Activated CD4-positive, alpha-beta T cell treated with anti-CD3 and anti-CD28 coated beads, Interleukin-2, amount 50 U/mL, for 48 hours (primary cell): ENCODE data around the gene HNRNPDL.

Experiments
- DNase-seq, 2 experiments: peaks; one replicate each; pipeline ENCODE4 v3.0.0-alpha.2; 2020

Gene HNRNPDL

DNA sequence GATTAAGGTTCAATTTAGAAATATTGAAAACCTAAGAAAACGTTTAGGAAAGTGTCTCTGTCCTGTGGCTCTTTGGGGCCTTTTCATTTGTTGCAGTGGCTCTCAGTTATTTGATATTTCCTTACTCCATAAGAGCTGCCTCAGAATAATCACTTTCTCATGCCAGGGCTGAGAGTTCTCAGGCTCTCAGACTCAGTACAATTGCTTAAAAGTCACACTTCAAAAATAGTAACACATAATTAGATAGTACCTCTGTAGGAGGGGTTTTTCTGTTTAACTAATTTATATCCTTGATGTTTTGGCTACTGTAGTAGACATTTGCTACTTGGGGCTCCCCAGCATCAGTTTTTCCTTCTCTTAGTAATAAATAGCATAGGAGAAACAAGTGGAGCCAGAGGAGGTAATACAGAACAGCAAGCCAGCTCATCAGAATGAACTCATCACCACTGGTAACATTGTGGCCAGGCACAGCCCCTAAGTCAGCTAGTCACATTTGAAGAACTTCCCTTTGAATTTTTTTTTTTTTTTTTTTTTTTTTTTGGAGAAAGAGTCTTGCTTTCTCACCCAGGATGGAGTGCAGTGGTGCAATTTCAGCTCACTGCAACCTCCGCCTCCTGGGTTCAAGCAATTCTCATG is 48.5 kb downstream of the HNRNPDL start:
- DNase-seq = no peak

DNA sequence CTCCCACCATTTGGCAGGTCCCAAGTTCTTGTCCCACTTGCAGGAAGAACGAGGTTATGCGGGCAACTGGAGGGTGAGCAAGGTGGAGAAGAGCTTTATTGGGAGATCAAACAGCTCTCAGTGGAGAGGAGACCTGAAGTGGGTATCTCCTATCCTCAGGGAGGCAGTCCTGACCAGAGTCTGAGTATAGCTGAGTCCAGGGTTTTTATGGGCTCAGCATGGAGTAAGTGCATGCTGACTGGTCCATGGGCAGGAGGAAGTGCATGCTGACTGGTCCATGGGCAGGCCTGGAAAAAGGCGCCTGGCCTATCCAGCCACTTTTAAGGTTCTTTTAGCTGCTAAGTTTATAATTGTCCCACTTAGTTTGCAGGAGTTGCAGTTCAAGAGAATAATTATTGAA is 49.0 kb downstream of the HNRNPDL start:
- DNase-seq = no peak

DNA sequence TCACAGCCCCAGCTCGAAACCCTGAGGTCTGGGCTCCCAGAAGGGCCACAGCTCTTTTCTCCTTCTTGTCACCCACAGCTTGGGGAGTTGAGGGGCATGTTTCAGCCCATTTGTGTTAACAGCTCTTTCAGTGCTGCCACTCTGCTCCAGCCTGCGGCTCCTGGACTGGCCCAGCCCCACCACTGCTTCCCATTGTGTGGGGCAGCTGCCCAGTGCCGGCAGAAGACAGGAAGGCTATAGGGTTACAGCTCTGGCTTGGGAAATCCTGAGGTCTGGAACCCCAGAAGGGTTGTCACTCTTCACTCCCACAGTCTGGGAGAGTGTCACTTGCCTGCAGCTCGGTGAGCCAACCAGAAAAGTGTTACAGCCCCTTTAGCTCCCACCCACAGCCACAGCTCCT is 49.4 kb downstream of the HNRNPDL start:
- no peak for DNase-seq

DNA sequence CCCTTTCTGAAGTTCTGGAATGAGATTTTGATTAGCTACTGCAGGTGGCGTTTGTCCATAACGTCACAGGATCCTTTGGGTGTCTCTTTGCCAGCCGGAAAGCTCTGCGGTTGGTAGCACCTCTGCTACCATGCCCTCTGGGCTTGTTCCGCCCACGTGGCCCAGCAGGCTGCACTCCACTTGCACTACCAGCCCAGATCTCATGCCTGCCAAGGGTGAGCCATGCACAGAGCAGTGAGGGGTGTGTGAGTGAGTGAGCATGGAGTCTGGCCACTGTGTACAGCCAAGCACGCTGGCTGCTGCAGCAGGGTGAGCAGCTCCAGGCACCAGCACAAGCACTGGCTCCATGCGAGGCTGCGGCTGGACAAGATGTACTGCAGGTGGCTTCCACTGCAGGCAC is 49.9 kb downstream of the HNRNPDL start:
- no peak for DNase-seq

DNA sequence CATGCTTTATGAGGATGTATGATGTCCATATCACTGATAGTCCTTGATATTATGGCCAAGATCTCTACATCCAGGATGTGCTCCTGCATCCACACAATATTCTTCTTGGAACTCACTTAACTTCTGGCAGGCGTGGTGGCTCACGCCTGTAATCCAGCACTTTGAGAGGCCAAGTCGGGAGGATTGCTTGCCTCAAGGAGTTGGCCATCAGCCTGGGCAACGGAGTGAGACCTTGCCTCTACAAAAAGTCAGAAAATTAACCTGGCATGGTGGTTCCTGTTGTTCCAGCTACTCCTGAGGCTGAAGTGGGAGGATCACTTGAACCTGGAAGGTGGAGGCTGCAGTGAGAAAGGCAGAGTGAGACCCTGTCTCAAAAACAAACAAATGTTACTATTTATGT is 54.2 kb downstream of the HNRNPDL start:
- no peak for DNase-seq

DNA sequence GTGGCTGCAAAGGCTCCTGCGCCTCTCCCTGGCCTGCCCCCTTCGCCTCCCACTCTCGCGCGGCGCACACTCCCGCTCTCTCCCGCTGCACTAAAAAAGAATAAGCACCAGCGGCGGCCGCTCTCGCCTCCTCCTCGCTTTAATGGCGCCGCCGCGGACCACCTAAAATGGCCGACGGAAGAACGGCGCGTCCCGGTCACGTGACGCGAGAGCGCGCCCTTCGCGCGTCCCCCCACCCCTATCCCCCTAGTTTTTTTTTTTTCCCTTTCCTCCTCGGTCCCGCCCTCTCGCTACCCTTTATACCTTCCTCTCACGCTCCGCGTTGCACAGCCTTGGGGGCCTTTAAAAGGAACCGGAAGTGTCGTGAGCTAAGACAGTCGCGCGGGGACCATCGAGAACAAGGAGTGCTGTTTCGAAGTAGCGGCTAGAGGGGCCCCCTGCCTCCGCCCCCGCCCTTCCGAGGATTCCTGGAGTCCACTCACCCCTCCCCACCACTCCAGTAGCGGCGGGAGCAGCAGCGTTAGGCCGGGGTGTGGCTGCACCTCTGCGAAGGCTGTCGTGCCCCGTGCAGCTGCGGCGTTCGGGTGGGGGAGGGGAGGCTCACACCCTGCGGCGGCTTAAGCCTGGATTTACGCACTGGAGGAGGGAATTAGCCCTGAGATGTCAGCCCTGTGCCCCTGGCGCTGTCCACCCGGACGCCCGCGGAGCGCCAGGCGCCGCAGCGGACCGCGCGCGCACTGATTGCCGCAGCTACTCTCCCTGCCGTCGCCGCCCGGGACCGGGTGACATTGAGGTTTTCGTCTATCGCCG is 56.2 kb downstream of the HNRNPDL start, which contains the start of gene HNRNPD:
Gene HNRNPD, minus strand, starts transcription at position 176 of the 810 bp plus-strand sequence. CDS start 313 bp downstream, outside the sequence.
- peak; percentile 93 to 95 for DNase-seq

DNA sequence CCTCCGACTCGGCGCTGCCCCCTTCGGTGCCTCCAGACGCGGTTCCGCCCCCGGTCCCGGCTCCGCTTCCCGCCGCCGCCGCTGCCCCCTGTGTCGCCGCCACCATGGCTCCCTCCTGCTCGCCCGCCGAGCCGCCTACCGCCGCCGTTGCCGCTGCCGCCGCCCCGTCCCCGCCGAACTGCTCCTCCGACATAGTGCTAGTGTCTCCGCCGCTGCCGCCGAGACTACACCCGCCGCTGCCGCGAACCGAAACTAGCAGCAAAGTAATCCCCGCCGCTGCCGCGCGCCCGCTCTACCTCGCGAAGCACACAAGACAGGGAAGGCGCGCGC is 56.8 kb downstream of the HNRNPDL start:
- DNase-seq = no peak
